Smooth muscle cell of the brain vasculature (primary cell): ENCODE results near the gene STAG3.
A peak's percentile ranks its signal among the peaks of the same experiment; 100 is the strongest.
"Not testable (repeated sequence)": the region's sequence is repeated elsewhere in the genome, so short reads cannot be mapped to it uniquely, and the experiment has no call there.

Source experiments
- DNase-seq: peaks from one replicate; pipeline ENCODE4 v3.0.0-alpha.2; 2012; ENCODE audit warnings: low read depth, low spot score

STAG3 gene

GRCh38 chr7:100212631-100213286 is 35.0 kb downstream of the STAG3 start:
- no peak for DNase-seq

GRCh38 chr7:100213672-100214071 is 36.0 kb downstream of the STAG3 start:
- no peak for DNase-seq

DNA sequence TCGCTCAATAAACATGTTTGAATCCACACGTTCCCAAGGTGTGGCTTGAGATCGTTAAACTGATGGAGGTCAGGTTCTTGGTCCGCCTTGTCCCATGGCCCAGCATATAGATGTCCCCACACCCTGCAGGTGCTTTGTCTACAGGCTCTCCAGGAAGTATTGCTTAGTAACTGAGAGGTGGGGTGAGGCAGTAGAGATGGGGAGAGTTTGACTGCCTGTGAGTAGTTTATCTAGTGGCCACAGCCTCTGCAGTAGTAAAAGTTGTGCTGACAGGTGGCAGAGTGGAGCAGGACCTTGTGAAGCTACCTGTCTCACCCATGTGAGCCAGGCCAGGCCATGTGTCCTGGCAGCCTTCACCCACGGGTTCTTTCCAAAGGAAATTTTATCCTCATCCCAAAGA is 36.6 kb downstream of the STAG3 start:
- DNase-seq = not testable (repeated sequence)

DNA sequence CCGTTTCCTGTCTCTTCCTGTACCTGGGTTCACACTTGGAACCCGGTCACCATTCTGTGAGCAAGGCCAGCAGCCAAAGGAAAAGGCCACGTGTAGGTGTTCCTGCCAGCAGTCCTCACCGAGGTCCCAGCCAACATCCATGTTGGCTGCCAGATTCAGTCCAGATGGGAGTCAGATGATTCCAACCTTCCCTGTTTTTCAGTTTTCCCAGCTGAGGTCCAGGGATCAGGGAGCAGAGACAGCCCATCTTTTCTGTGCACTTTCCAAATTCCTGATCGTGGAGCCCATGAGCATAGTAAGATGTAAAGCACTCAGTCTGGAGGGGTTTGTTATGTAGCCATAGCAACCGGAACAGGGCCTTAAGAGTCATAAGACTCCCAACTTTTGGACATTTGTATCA is 38.2 kb downstream of the STAG3 start:
- DNase-seq = no peak

DNA sequence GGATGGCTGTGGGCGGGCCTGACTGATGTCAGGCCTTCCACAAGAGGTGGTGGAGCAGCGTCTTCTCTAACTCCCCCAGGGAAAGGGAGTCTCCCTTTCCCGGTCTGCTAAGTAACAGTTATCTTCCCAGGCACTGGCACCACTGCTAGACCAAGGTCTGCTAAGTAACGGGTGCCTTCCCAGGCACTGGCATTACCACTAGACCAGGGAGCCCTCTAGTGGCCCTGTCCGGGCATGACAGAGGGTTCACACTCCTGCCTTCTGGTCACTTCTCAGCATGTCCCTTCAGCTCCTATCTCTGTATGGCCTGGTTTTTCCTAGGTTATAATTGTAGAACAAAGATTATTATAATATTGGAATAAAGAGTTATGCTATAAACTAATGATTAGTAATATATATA is 40.2 kb downstream of the STAG3 start:
- DNase-seq = peak; percentile 9

DNA sequence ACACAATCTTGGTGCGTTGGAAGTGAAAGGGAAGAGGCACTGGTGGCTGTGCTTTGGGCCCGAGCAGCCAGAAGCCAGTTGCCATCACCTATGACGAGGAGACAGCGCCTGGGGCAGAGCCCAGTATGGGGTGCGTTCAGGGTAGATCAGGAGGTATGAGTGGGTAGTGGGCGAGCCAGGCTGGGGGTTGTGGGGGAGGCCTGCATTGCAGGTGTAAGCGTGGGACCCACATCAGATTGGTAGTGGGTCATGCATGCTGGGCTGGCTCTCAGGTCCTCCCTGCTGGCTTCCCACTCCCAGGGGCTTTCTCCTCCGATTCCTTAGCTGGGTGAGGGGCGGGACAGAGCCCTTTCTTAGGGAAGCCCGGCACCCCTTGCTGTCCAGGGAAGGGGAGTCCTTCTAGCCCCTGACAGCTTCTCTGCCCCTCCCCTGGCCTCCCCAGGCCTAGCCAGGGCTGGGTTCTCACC is 41.6 kb downstream of the STAG3 start:
- DNase-seq = no peak

DNA sequence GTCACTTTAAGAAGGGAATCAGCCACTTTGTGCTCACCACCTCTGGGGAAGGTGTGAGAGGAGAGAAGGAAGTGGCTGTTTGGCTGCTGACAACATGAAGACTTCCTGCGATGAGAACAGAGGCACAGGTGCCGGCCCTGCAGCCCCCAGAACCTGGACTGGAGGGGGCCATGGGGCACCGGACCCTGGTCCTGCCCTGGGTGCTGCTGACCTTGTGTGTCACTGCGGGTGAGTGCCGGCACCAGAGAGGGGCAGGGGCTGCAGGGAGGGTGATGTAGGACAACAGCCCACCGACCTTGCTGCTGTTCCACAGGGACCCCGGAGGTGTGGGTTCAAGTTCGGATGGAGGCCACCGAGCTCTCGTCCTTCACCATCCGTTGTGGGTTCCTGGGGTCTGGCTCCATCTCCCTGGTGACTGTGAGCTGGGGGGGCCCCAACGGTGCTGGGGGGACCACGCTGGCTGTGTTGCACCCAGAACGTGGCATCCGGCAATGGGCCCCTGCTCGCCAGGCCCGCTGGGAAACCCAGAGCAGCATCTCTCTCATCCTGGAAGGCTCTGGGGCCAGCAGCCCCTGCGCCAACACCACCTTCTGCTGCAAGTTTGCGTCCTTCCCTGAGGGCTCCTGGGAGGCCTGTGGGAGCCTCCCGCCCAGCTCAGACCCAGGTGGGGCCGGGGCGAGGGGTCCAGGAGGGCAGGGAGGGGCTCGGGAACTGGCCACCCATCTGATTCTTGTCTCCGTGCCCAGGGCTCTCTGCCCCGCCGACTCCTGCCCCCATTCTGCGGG is 42.3 kb downstream of the STAG3 start, which contains the start of gene PVRIG:
Gene PVRIG (plus strand): TSS at position 149 of the 785 bp plus-strand sequence. CDS start 22 bp downstream, at position 171.
- not testable (repeated sequence) for DNase-seq

DNA sequence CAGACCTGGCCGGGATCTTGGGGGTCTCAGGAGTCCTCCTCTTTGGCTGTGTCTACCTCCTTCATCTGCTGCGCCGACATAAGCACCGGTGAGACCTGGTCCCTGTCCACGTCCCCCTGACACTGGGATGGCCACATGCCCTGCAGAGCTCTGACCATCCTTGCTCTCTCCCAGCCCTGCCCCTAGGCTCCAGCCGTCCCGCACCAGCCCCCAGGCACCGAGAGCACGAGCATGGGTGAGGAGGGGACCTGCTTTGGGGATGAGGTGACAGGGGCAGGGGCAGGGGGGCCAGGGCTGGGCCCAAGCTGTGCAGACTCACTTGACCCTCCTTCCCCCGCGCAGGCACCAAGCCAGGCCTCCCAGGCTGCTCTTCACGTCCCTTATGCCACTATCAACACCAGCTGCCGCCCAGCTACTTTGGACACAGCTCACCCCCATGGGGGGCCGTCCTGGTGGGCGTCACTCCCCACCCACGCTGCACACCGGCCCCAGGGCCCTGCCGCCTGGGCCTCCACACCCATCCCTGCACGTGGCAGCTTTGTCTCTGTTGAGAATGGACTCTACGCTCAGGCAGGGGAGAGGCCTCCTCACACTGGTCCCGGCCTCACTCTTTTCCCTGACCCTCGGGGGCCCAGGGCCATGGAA is 43.0 kb downstream of the STAG3 start:
- DNase-seq = no peak

GRCh38 chr7:100221231-100221718 is 43.6 kb downstream of the STAG3 start:
- DNase-seq = no peak

DNA sequence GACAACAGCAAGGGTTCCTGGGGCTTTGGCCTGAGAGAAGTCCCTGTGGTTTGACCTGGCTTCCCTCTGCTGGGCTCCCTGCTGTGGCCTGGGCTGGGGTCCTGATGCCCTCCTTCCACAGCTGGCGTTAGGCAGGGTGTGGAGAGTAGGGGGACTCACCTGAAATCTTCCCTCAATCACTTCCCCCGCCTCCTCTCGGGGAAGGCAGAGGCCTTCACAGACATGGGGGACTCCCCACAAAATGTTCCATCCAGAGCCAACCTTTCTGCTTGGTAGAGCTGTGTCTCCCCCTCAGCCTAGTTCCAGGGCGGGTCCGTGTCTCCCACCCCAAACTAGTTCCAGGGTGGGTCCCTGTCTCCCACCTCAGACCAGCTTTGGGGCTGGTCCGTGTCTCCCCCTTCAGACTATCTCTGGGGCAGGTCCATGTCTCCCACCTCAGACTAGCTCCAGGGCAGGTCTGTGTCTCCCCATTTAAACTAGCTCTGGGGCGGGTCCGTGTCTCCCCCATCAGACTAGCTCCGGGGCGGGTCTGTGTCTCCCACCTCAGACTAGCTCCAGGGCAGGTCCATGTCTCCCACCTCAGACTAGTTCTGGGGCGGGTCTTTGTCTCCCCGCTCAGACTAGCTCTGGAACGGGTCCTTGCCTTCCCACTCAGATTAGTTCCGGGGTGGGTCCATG is 44.2 kb downstream of the STAG3 start:
- DNase-seq = no peak

- no peak for DNase-seq
Measured at GRCh38 chr7:100222445-100223132, 44.9 kb downstream of the STAG3 start.

GRCh38 chr7:100223376-100223927 is 45.7 kb downstream of the STAG3 start:
- DNase-seq = not testable (repeated sequence)

- DNase-seq = not testable (repeated sequence)
Measured at GRCh38 chr7:100224891-100225290, 47.2 kb downstream of the STAG3 start.

DNA sequence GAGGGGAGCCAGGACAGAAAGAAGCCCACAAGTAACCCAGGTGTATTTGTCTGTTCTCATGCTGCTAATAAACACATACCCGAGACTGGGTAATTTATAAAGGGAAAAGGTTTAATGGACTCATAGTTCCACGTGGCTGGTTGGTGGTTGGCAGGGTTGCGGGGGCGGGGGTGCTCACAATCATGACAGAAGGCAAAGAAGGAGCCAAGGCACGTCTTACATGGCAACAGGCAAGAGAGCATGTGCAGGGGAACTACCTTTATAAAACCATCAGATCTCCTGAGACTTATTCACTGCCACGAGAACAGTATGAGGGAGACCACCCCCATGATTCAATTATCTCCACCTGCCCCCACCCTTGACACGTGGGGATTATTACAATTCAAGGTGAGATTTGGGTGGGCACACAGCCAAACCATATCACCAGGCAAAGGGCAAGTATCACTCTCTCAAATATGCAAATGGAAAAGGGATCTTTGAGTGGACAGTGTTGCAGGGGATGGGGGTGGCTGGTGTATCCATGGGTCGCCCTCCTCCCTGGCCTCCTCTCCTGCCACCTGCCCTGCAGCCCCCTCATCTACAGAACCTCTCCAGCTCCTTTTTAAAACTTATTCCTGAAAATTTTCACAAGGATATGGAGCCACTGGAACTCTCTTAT is 57.1 kb downstream of the STAG3 start:
- not testable (repeated sequence) for DNase-seq

DNA sequence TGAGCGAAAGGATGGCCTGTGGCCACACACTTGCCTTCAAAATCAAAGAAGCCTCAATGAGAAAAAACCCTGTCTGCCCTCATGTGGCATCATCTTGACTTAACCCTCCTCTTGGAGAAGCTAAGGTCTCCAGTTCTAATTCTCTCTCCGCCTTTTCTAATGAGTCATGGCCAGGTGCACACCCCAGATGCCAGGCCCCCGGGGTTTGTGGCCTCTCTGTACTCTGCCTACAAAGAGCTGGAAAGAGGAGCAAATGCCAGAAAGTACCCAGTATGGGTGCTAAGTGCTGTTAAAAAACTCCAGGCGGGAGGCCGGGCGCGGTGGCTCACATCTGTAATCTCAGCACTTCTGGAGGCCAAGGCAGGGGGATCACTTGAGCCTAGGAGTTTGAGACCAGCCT is 62.3 kb downstream of the STAG3 start:
- not testable (repeated sequence) for DNase-seq

DNA sequence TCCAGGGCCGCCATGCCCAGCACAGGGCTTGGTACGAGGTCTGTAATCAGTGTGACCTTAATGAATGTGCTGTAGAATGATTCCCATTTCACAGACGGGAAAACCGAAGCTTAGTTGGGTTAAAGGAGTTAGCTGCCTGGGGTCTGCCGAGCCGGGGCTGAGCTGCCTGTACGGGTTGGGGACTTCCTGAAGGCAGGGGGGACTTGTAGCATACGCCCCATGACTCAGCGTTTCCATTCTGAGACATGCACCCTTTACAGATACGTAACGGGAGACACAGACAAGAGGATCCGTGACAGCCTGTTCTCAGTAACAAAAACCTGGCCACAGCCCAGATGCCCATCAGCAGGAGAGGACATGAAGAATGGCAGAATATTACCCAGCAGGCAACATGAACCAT is 65.7 kb downstream of the STAG3 start:
- DNase-seq = not testable (repeated sequence)

DNA sequence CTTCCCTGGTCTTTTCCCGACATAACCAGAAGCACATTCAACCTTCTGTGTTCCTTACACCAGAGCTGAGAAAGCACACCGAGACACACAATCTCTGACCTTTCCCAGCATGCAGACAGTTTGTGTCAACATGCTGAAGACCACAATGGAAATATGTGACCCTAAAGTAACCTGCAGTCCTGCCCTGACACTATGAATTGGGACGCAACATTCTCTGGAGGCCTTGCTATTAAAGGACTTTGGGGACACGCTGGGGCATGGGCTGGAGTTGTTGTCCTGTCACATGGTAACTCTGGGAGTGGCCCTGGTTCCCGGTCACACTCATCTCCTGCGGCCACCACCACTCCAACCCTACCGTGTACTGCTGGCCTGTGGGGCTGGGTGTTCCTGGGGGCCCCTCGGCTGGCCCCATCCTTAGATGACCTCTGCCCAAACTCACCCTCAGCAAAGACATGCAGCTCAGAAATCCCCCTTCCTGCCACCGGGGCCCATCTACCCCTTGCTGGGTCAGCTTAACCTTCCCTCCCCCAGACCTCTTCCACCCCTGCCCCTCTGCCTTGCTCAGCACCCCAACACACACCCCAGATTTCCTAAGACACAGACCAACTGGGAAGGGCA is 67.4 kb downstream of the STAG3 start:
- DNase-seq = peak; percentile 10

GRCh38 chr7:100246121-100246864 is 68.6 kb downstream of the STAG3 start:
- not testable (repeated sequence) for DNase-seq

GRCh38 chr7:100246865-100247137 is 69.1 kb downstream of the STAG3 start:
- DNase-seq = not testable (repeated sequence)
